ENCODE measurements around the gene OSR1.

Gene OSR1

GRCh38 chr2:19357402-19358241 is 801 bp downstream of the OSR1 start:
- DNase-seq (ENCODE audit: low spot score), result no peak

- no peak for DNase-seq (ENCODE audit: low spot score)
These were observed 1.6 kb downstream of the OSR1 start for GRCh38 chr2:19356545-19357401.

GRCh38 chr2:19355931-19356544 is 2.4 kb downstream of the OSR1 start:
- DNase-seq (ENCODE audit: low spot score), result no peak

- no peak for DNase-seq (ENCODE audit: low spot score)
These were observed 3.0 kb downstream of the OSR1 start for GRCh38 chr2:19355416-19355821.

- no peak for DNase-seq (ENCODE audit: low spot score)
These were observed 3.4 kb downstream of the OSR1 start for GRCh38 chr2:19355014-19355405.

- DNase-seq (ENCODE audit: low spot score), result no peak
These were observed 4.7 kb downstream of the OSR1 start for GRCh38 chr2:19353721-19354050.

- no peak for DNase-seq (ENCODE audit: low spot score)
These were observed 5.3 kb downstream of the OSR1 start for GRCh38 chr2:19352946-19353720.

- no peak for DNase-seq (ENCODE audit: low spot score)
These were observed 6.3 kb downstream of the OSR1 start for GRCh38 chr2:19351899-19352697.

GRCh38 chr2:19351499-19351898 is 6.9 kb downstream of the OSR1 start:
- DNase-seq (ENCODE audit: low spot score), result no peak

- DNase-seq (ENCODE audit: low spot score), result no peak
These were observed 7.6 kb downstream of the OSR1 start for GRCh38 chr2:19350678-19351401.

GRCh38 chr2:19349911-19350677 is 8.3 kb downstream of the OSR1 start:
- peak; percentile 82 for DNase-seq (ENCODE audit: low spot score)

GRCh38 chr2:19348692-19349091 is 9.7 kb downstream of the OSR1 start:
- DNase-seq (ENCODE audit: low spot score), result no peak

GRCh38 chr2:19347619-19348562 is 10.5 kb downstream of the OSR1 start:
- peak; percentile 99 for DNase-seq (ENCODE audit: low spot score)

GRCh38 chr2:19346983-19347618 is 11.3 kb downstream of the OSR1 start:
- DNase-seq (ENCODE audit: low spot score), result no peak

- DNase-seq (ENCODE audit: low spot score), result no peak
These were observed 20.7 kb downstream of the OSR1 start for GRCh38 chr2:19337742-19338141.

- no peak for DNase-seq (ENCODE audit: low spot score)
These were observed 21.2 kb downstream of the OSR1 start for GRCh38 chr2:19337202-19337601.

- no peak for DNase-seq (ENCODE audit: low spot score)
These were observed 21.6 kb downstream of the OSR1 start for GRCh38 chr2:19336781-19337180.

GRCh38 chr2:19332503-19332902 is 25.9 kb downstream of the OSR1 start:
- no peak for DNase-seq (ENCODE audit: low spot score)
